ENCODE data around the gene MXRA7. TPM values are rescaled to one million over a fixed set of nuclear protein-coding genes. Genes with fewer than 3 reads are reported as not detected.

Gene MXRA7
- total and polyA plus RNA-seq, 2 donors (not counting 3 experiments of a cell fraction or from before 2014, with no cell fraction given): 49.5 to 95.8 TPM

- no peak overlapping the region for H3K4me2 ChIP-seq (ENCODE audit: insufficient read depth, low read length)
- no peak for FAIRE-seq
- dilution Hi-C loops (cut with MboI; ENCODE audit: extremely low pct_ligation_motif_present, low sequenced_read_pairs) (no loop called here), intact Hi-C loops (cut with micrococcal nuclease) (no loop called here)
- no peak overlapping the region for H3K4me3 ChIP-seq (replicated peaks in 1 of 3; ENCODE audit: insufficient read depth in 1 of 3, low read depth in 1 of 3, low read length in 3 of 3)
- ChIA-PET POLR2A (no interaction called here), CTCF (interaction anchor here (1.6 kb wide), 1 partner anchor 40 kb away, joined by 4 read pairs; no protein-coding TSS in a partner anchor)
- H3K9me3 ChIP-seq (replicated peaks; ENCODE audit: control insufficient read depth, insufficient read depth, low read length): no peaks in the 10 kb centered on the region
- TF ChIP-seq GATA2 (IDR thresholded peaks at IDR 0.05; ENCODE audit: insufficient read depth, insufficient read length, low read depth, low read length) (no peak), FOS (IDR thresholded peaks at IDR 0.05; ENCODE audit: borderline replicate concordance, insufficient read depth, low read length) (no peak)
- H2AFZ ChIP-seq (ENCODE audit: low read depth, low read length): no peak overlapping the region
- no peak overlapping the region for H3K27ac ChIP-seq (ENCODE audit: insufficient read depth, low read depth, low read length)
- H3K4me1 ChIP-seq (ENCODE audit: control insufficient read depth, extremely low read depth, insufficient read depth, low read length): peaks cover 12% of the 10 kb centered on the region
- no peaks in the 10 kb centered on the region for H3K9me1 ChIP-seq (replicated peaks; ENCODE audit: control insufficient read depth, extremely low read depth, insufficient read depth, low read length)
- H3K79me2 ChIP-seq (ENCODE audit: control insufficient read depth, insufficient read depth, low read length): peaks cover 40% of the 10 kb centered on the region
- H3K36me3 ChIP-seq (ENCODE audit: control insufficient read depth in 2 of 2, extremely low read depth in 1 of 2, insufficient read depth in 2 of 2, low read length in 2 of 2): peaks cover 21 to 36% of the 10 kb centered on the region in 2 experiments
- H3K27me3 ChIP-seq (ENCODE audit: control insufficient read depth in 2 of 2, insufficient read depth in 2 of 2, low read length in 2 of 2): no peaks in the 10 kb centered on the region
- H4K20me1 ChIP-seq (replicated peaks; ENCODE audit: control insufficient read depth, extremely low read depth, insufficient read depth, low read length): no peaks in the 10 kb centered on the region
- H3K9ac ChIP-seq (replicated peaks; ENCODE audit: extremely low read depth, insufficient read depth, low read length): no peak overlapping the region
- no peak for DNase-seq (ENCODE audit: low read depth, low spot score)
- no TSS peak for BruUV-seq (replicated peaks)
Measured at GRCh38 chr17:76721463-76721862, 10.7 kb upstream of the MXRA7 start.

- H3K9ac ChIP-seq (replicated peaks; ENCODE audit: extremely low read depth, insufficient read depth, low read length): no peak overlapping the region
- BruUV-seq (replicated peaks): no TSS peak
Measured at GRCh38 chr17:76720941-76721340, 10.2 kb upstream of the MXRA7 start.

More at GRCh38 chr17:76720941-76721340, 10.2 kb upstream of the MXRA7 start:
- TF ChIP-seq MAX (IDR thresholded peaks at IDR 0.05; ENCODE audit: insufficient read depth, insufficient read length) (no peak), POLR2AphosphoS5 (IDR thresholded peaks at IDR 0.05; ENCODE audit: insufficient read depth, low read depth, low read length) (no peak), CTCF (IDR thresholded peaks at IDR 0.05; ENCODE audit: extremely low read depth in 1 of 2, insufficient read depth in 1 of 2, low read depth in 1 of 2, low read length in 2 of 2) (no peak), FOS (IDR thresholded peaks at IDR 0.05; ENCODE audit: borderline replicate concordance, insufficient read depth, low read length) (no peak), JUN (IDR thresholded peaks at IDR 0.05; ENCODE audit: borderline replicate concordance, insufficient read depth, insufficient read length, low read depth) (no peak), EZH2 (IDR thresholded peaks at IDR 0.05; ENCODE audit: borderline replicate concordance, low read depth, low read length, severe bottlenecking) (no peak), POLR2A (IDR thresholded peaks at IDR 0.05; ENCODE audit: low read depth, low read length) (no peak)
- DNase-seq (ENCODE audit: low read depth, low spot score) (no peak), FAIRE-seq (no peak)
- dilution Hi-C loops (cut with MboI; ENCODE audit: extremely low pct_ligation_motif_present, low sequenced_read_pairs): no loop called here
- H3K79me2 ChIP-seq (ENCODE audit: control insufficient read depth, insufficient read depth, low read length): peaks cover 40% of the 10 kb centered on the region
- intact Hi-C loops (cut with micrococcal nuclease): no loop called here
- no peak overlapping the region for H3K4me3 ChIP-seq (replicated peaks in 1 of 3; ENCODE audit: insufficient read depth in 1 of 3, low read depth in 1 of 3, low read length in 3 of 3)
- no peak overlapping the region for H3K27ac ChIP-seq (ENCODE audit: insufficient read depth, low read depth, low read length)
- H3K27me3 ChIP-seq (ENCODE audit: control insufficient read depth in 2 of 2, insufficient read depth in 2 of 2, low read length in 2 of 2): no peaks in the 10 kb centered on the region
- H3K4me1 ChIP-seq (ENCODE audit: control insufficient read depth, extremely low read depth, insufficient read depth, low read length): peaks cover 15% of the 10 kb centered on the region
- POLR2A ChIA-PET: no interaction called here
- no peaks in the 10 kb centered on the region for H3K9me1 ChIP-seq (replicated peaks; ENCODE audit: control insufficient read depth, extremely low read depth, insufficient read depth, low read length)
- CTCF ChIA-PET: interaction anchor here (1.6 kb wide), 1 partner anchor 39 kb away, joined by 4 read pairs; no protein-coding TSS in a partner anchor
- no peak overlapping the region for H3K4me2 ChIP-seq (ENCODE audit: insufficient read depth, low read length)
- H3K9me3 ChIP-seq (replicated peaks; ENCODE audit: control insufficient read depth, insufficient read depth, low read length): no peaks in the 10 kb centered on the region
- H2AFZ ChIP-seq (ENCODE audit: low read depth, low read length): no peak overlapping the region
- no peaks in the 10 kb centered on the region for H4K20me1 ChIP-seq (replicated peaks; ENCODE audit: control insufficient read depth, extremely low read depth, insufficient read depth, low read length)
- H3K36me3 ChIP-seq (ENCODE audit: control insufficient read depth in 2 of 2, extremely low read depth in 1 of 2, insufficient read depth in 2 of 2, low read length in 2 of 2): peaks cover 24 to 36% of the 10 kb centered on the region in 2 experiments
